CD14-positive monocyte (primary cell): ENCODE results near the gene URGCP. TPM values are rescaled to one million over a fixed set of nuclear protein-coding genes. Genes with fewer than 3 reads are reported as not detected.

Source experiments
- DNase-seq, 3 donors: peaks; one replicate each; pipeline ENCODE4 v3.0.0-alpha.2; 2011 to 2022
- H2AFZ ChIP-seq: 2 replicates; pipeline ENCODE4 v1.6.0; 2012; ENCODE audit warnings: mild to moderate bottlenecking, low read depth, low read length, inconsistent platforms; ENCODE audit not compliant: insufficient read depth, poor library complexity, severe bottlenecking
- H3K27ac ChIP-seq, 2 donors: 1 replicate in 1 of 2; 2 replicates in 1 of 2; pipeline ENCODE4 v1.5.1; 2012 to 2013; ENCODE audit warnings: low read length in 2 of 2, control low read depth in 1 of 2, inconsistent platforms in 1 of 2, low read depth in 1 of 2, mild to moderate bottlenecking in 1 of 2
- H3K27me3 ChIP-seq, 2 donors: one replicate each; pipeline versions ENCODE4 v1.6.0 to v1.6.1; 2011 to 2013; ENCODE audit warnings: low read length in 2 of 2; ENCODE audit not compliant: control insufficient read depth in 2 of 2, insufficient read depth in 2 of 2
- H3K36me3 ChIP-seq, 2 donors: replicated peaks in 1 of 2; 1 replicate in 1 of 2; 2 replicates in 1 of 2; pipeline versions ENCODE4 v1.5.1 to v1.6.1; 2012 to 2013; ENCODE audit warnings: low read length in 2 of 2, control low read depth in 1 of 2, inconsistent platforms in 1 of 2, mild to moderate bottlenecking in 1 of 2; ENCODE audit not compliant: insufficient read depth in 2 of 2, control insufficient read depth in 1 of 2
- H3K4me1 ChIP-seq, 2 donors: 1 replicate in 1 of 2; 2 replicates in 1 of 2; pipeline versions ENCODE4 v1.5.1 to v1.6.1; 2012 to 2013; ENCODE audit warnings: low read length in 2 of 2, control low read depth in 1 of 2, inconsistent platforms in 1 of 2, mild to moderate bottlenecking in 1 of 2, moderate library complexity in 1 of 2; ENCODE audit not compliant: insufficient read depth in 2 of 2, control insufficient read depth in 1 of 2
- H3K4me2 ChIP-seq: replicated peaks from 2 replicates; pipeline ENCODE3; 2012; ENCODE audit warnings: low read length, moderate library complexity, mild to moderate bottlenecking; ENCODE audit not compliant: poor library complexity, severe bottlenecking; ENCODE audit errors: extremely low read depth
- H3K4me3 ChIP-seq, 3 experiments: fragments of 200-600 bp in 1 of 3; sonication (generic) in 1 of 3; replicated peaks in 1 of 3; 1 replicate in 2 of 3; 2 replicates in 1 of 3; pipeline ENCODE4 v1.5.1; 2011 to 2013; ENCODE audit warnings: low read length in 3 of 3, mild to moderate bottlenecking in 3 of 3, control low read depth in 2 of 3, low read depth in 2 of 3, inconsistent platforms in 1 of 3, moderate library complexity in 1 of 3
- H3K79me2 ChIP-seq: 2 replicates; pipeline ENCODE4 v1.6.0; 2012; ENCODE audit warnings: mild to moderate bottlenecking, control low read depth, inconsistent platforms, low read length, moderate library complexity; ENCODE audit not compliant: insufficient read depth
- H3K9ac ChIP-seq: 2 replicates; pipeline ENCODE4 v1.6.0; 2017; ENCODE audit warnings: low read length, mild to moderate bottlenecking; ENCODE audit not compliant: insufficient read depth, poor library complexity, severe bottlenecking
- H3K9me3 ChIP-seq, 2 donors: replicated peaks in 1 of 2; 1 replicate in 1 of 2; 2 replicates in 1 of 2; pipeline versions ENCODE4 v1.5.1 to v1.6.1; 2012 to 2013; ENCODE audit warnings: low read length in 2 of 2, control low read depth in 1 of 2; ENCODE audit not compliant: control insufficient read depth in 1 of 2, insufficient read depth in 1 of 2
- H4K20me1 ChIP-seq: 2 replicates; pipeline ENCODE4 v1.6.0; 2012; ENCODE audit warnings: mild to moderate bottlenecking, low read length, control low read depth, moderate library complexity; ENCODE audit not compliant: insufficient read depth
- H3K27ac Mint-ChIP-seq, 7 donors: one replicate each; pipeline ENCODE4 v1.8.0; 2020; ENCODE audit warnings: mild to moderate bottlenecking in 7 of 7, mixed read lengths in 7 of 7, moderate library complexity in 6 of 7, inconsistent platforms in 2 of 7
- H3K27me3 Mint-ChIP-seq, 3 donors: one replicate each; pipeline ENCODE4 v1.8.0; 2021 to 2022; ENCODE audit warnings: low read depth in 3 of 3, mild to moderate bottlenecking in 3 of 3, mixed read lengths in 3 of 3, moderate library complexity in 3 of 3, inconsistent platforms in 1 of 3
- H3K36me3 Mint-ChIP-seq, 2 donors: one replicate each; pipeline ENCODE4 v1.8.0; 2020; ENCODE audit warnings: mixed read lengths in 2 of 2, inconsistent platforms in 1 of 2, mild to moderate bottlenecking in 1 of 2
- H3K4me1 Mint-ChIP-seq: one replicate; pipeline ENCODE4 v1.8.0; 2020; ENCODE audit warnings: mild to moderate bottlenecking, mixed read lengths
- H3K4me3 Mint-ChIP-seq, 2 donors: one replicate each; pipeline ENCODE4 v1.8.0; 2020; ENCODE audit warnings: mild to moderate bottlenecking in 2 of 2, mixed read lengths in 2 of 2, moderate library complexity in 1 of 2
- H3K9me3 Mint-ChIP-seq, 7 donors: one replicate each; pipeline ENCODE4 v1.8.0; 2020 to 2022; ENCODE audit warnings: mixed read lengths in 7 of 7, mild to moderate bottlenecking in 6 of 7, moderate library complexity in 6 of 7, inconsistent platforms in 2 of 7
- CTCF ChIP-seq: fragments of 200-600 bp; IDR thresholded peaks from one replicate; pipeline ENCODE4 v1.8.0; 2022; ENCODE audit warnings: antibody characterized with exemption, mild to moderate bottlenecking
- WGBS: methylation state at CpG from one replicate; pipeline ENCODE4 v1.1.5; 2013; ENCODE audit warnings: missing lambda C conversion rate; ENCODE audit not compliant: insufficient coverage; 5-methylcytosine and 5-hydroxymethylcytosine counted together
- intact Hi-C, 2 donors: fragments of 100-400 bp; cut with micrococcal nuclease; formaldehyde crosslinking; loops; one replicate each; pipeline versions ENCODE4 v1.15.0 to v1.15.1; 2023
- polyA plus RNA-seq, 3 donors: library from polyadenylated mRNA; depleted of rRNA in 1 of 3; unstranded in 2 of 3; stranded (reverse) in 1 of 3; fragments of 300-500 nt in 2 of 3; fragments of >200 nt in 1 of 3; fragmentation: Illumina TruSeq in 2 of 3; gene quantifications; 1 replicate in 2 of 3; 2 replicates in 1 of 3; pipeline ENCODE4 v1.2.3, GENCODE V29; 2012 to 2021

URGCP gene
- polyA plus RNA-seq, 3 donors, result 5.7 to 6.8 (median 5.9) TPM

DNA sequence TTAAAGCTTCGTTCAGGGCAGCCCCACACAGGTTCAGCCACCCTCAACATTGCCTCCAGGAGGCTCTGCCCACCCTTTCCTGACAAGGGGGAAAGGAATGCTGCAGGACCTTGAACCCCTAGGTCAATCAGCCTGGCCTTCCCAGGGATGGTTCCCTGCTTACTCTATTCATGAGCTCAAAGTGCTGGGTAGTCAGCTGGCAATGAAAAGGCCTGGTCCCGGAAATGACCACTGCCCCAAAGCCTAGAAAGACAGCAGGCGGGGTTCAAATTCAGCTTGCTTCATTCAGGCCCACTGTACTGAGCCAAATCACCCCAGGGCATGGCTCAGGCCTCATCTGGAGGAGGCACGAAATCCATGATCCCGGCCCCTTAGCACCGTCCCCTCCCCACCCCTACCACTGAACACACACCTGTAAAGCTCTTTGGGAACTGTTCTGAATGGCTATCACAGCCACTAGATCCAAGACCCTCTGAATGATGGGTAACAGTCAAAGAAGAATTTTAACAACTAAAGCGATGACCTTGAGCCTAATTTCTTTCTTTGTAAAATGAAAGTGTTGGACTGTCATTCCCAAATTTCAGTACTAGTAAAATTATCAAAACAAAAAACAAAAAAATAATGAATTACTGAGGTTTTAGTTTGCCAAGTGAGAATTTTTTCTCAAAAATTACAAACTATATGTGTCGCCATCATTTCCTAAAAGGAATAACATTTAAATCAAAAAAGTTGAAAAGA is 1.0 kb downstream of the URGCP start:
- intact Hi-C loops, result no loop called here
- no peak for DNase-seq
- Mint-ChIP-seq H3K36me3 (peaks cover 7 to 14% of the 10 kb centered on the region in 2 donors), H3K4me3 (peak overlapping the region; percentile 97 to 98), H3K27ac (peak overlapping the region in 4 of 7 donors; percentile 80 to 92 (median 89)), H3K9me3 (peaks cover 0 to 1% (median 0%) of the 10 kb centered on the region in 7 donors), H3K27me3 (peaks cover 0 to 2% (median 0%) of the 10 kb centered on the region in 3 donors), H3K4me1 (peaks cover 23% of the 10 kb centered on the region)
- Histone ChIP-seq H3K4me2 (peak overlapping the region; percentile 85), H3K27ac (peak overlapping the region in 1 of 2 donors; percentile 59), H3K4me3 (peak overlapping the region; percentile 36 to 78 (median 69)), H3K36me3 (no peaks in the 10 kb centered on the region), H3K4me1 (peaks cover 9 to 15% of the 10 kb centered on the region in 2 donors), H3K27me3 (no peaks in the 10 kb centered on the region), H3K9ac (peak overlapping the region; percentile 70), H3K79me2 (peaks cover 28% of the 10 kb centered on the region), H4K20me1 (peaks cover 7% of the 10 kb centered on the region), H3K9me3 (no peaks in the 10 kb centered on the region), H2AFZ (peak overlapping the region; percentile 72)
- no peak for TF ChIP-seq CTCF
- 78% methylated on average over 3 of the region's 8 CpGs for WGBS

DNA sequence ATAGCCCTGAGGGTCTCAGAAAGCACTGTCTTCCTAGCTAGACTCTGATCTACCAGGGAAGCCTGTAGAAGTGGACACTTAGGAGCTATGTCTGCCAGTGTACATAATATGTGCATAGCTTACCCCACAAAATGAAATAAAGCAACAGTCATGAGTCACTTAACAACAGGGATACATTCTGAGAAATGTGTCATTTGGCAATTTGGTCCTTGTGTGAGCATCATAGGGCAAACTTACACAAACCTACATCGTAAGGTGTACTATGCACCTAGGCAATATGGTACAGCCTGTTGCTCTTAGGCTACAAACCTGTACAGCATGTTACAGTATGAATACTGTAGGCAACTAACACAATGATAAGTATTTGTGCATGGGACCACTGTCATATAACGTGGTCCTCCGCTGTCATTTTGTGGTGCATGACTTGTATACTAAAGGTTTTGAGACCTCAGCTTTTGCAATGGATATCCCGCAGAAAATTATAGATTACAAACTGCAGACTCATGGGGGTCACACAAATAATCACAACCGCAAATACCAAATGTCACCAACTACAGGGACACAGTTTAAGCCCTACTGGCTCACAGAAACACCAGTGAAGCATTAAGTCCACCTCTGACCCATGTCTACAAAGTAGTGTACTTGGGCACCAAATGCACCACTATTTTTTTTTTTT is 1.7 kb downstream of the URGCP start:
- H3K4me3 Mint-ChIP-seq, result no peak overlapping the region
- H3K27me3 ChIP-seq, result no peaks in the 10 kb centered on the region
- no peak overlapping the region for H3K4me2 ChIP-seq
- intact Hi-C loops, result no loop called here
- peaks cover 7 to 14% of the 10 kb centered on the region in 2 donors for H3K36me3 Mint-ChIP-seq
- no peak overlapping the region for H3K4me3 ChIP-seq
- no peak overlapping the region for H3K27ac Mint-ChIP-seq
- WGBS, result 95% methylated on average over 3 of the region's 5 CpGs
- no peaks in the 10 kb centered on the region for H3K9me3 ChIP-seq
- peaks cover 9 to 15% of the 10 kb centered on the region in 2 donors for H3K4me1 ChIP-seq
- H3K27me3 Mint-ChIP-seq, result peaks cover 0 to 2% (median 0%) of the 10 kb centered on the region in 3 donors
- DNase-seq, result no peak
- peaks cover 7% of the 10 kb centered on the region for H4K20me1 ChIP-seq
- H3K9ac ChIP-seq, result no peak overlapping the region
- peaks cover 23% of the 10 kb centered on the region for H3K4me1 Mint-ChIP-seq
- no peak overlapping the region for H2AFZ ChIP-seq
- no peak overlapping the region for H3K27ac ChIP-seq
- peaks cover 28% of the 10 kb centered on the region for H3K79me2 ChIP-seq
- H3K36me3 ChIP-seq, result no peaks in the 10 kb centered on the region
- TF ChIP-seq CTCF, result no peak
- peaks cover 0 to 1% (median 0%) of the 10 kb centered on the region in 7 donors for H3K9me3 Mint-ChIP-seq
